ENCODE data around the gene KIAA0408. TPM values are rescaled to one million over a fixed set of nuclear protein-coding genes. Genes with fewer than 3 reads are reported as not detected.
A peak's percentile ranks its signal among the peaks of the same experiment; 100 is the strongest.

The KIAA0408 gene
- total and polyA plus RNA-seq, 7 donors: 0.46 to 103 (median 27.3) TPM

DNA sequence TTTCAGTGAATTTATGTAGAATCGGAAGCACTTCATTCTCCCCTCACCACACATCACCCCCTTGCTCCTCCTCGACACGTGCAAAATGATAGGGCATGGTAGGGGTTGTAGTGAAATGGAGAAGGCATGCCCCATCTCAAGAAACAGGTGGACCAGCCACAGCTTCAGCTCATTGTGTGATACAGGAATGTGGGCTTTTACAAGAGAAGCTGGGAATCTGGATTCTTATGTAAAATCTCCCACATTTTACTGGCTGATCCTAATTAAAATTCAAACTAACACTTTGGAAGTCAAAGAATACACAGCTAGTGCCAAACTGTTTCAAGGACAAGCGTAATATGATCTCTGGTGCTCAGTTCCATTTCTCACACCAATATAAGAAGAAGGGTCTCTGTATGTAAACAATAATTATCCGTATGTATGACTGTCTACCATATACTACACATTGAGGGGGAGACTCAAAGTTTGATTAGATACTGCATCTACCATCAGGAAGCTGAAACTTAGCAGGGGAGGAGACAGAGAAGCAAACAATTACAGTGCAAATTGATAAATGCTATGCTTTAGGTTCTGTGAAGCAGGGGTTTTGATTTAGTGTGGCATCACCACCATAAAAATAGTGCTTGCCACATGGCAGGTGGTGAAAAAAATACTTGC lies 24.3 kb upstream of the KIAA0408 start:
- DNase-seq: no peak
- H3K9me3 ChIP-seq: no peaks in the 10 kb centered on the region
- H3K36me3 ChIP-seq: no peaks in the 10 kb centered on the region
- TF ChIP-seq, protein P1, sequence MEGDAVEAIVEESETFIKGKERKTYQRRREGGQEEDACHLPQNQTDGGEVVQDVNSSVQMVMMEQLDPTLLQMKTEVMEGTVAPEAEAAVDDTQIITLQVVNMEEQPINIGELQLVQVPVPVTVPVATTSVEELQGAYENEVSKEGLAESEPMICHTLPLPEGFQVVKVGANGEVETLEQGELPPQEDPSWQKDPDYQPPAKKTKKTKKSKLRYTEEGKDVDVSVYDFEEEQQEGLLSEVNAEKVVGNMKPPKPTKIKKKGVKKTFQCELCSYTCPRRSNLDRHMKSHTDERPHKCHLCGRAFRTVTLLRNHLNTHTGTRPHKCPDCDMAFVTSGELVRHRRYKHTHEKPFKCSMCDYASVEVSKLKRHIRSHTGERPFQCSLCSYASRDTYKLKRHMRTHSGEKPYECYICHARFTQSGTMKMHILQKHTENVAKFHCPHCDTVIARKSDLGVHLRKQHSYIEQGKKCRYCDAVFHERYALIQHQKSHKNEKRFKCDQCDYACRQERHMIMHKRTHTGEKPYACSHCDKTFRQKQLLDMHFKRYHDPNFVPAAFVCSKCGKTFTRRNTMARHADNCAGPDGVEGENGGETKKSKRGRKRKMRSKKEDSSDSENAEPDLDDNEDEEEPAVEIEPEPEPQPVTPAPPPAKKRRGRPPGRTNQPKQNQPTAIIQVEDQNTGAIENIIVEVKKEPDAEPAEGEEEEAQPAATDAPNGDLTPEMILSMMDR (IDR thresholded peaks at IDR 0.05): no peak
- no peak for TF ChIP-seq POLR2A (IDR thresholded peaks at IDR 0.05)
- TF ChIP-seq EP300 (IDR thresholded peaks at IDR 0.05): no peak
- TF ChIP-seq POLR2AphosphoS5 (IDR thresholded peaks at IDR 0.05): no peak
- H3K27me3 ChIP-seq: no peaks in the 10 kb centered on the region
- intact Hi-C loops (cut with DNase I): no loop called here
- H3K4me3 ChIP-seq: peak overlapping the region in 1 of 4 donors; percentile 19
- H3K4me1 ChIP-seq: peaks cover 0 to 17% (median 10%) of the 10 kb centered on the region in 4 donors
- peak overlapping the region in 3 of 4 donors; percentile 8 to 30 (median 16) for H3K27ac ChIP-seq
- WGBS, 2 donors: 82 to 92% methylated on average over 5 of the region's 5 CpGs

DNA sequence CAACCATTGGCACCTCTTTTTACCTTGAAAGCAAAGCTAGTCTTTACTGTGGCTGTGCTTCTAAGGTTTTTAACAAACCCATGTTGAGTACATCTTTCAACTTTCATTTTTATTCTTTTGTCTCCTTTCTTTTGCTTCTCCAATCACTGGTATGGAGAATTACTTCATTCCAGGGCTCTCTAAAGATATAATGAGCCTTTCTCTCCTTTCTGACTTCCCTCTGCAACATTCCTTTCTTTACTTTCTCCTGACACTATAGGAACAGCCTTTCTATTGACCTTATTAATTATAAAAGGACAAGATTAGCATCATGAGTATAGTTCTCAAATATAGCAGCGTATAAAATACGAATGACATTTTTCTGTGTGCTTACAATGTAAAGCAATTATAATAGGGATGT lies 23.1 kb upstream of the KIAA0408 start:
- intact Hi-C loops (cut with DNase I): no loop called here
- H3K4me3 ChIP-seq: no peak overlapping the region
- peaks cover 0 to 17% (median 10%) of the 10 kb centered on the region in 4 donors for H3K4me1 ChIP-seq
- WGBS, 2 donors: 95 to 97% methylated on average over 2 of the region's 2 CpGs
- no peak overlapping the region for H3K27ac ChIP-seq
- H3K9me3 ChIP-seq: no peaks in the 10 kb centered on the region
- no peaks in the 10 kb centered on the region for H3K36me3 ChIP-seq
- TF ChIP-seq EP300 (IDR thresholded peaks at IDR 0.05) (no peak), POLR2A (IDR thresholded peaks at IDR 0.05) (no peak), POLR2AphosphoS5 (IDR thresholded peaks at IDR 0.05) (no peak)
- TF ChIP-seq, protein P1 (IDR thresholded peaks at IDR 0.05): no peak
- DNase-seq: no peak
- H3K27me3 ChIP-seq: no peaks in the 10 kb centered on the region

DNA sequence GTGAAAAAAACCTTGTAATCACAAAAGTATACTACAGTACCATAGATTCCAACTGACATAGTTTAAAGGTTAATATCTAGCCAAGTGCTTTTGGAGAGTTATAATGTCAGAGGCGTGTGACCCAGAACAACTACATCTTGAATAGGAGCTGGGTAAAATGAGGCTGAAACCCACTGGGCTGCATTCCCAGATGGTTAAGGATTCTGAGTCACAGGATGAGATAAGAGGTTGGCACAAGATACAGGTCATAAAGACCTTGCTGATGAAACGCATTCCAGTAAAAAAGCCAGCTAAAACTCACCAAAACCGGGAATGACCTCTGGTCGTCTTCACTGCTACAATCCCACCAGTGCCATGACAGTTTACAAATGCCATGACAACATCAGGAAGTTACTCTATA lies 22.4 kb upstream of the KIAA0408 start:
- DNase-seq: no peak
- Histone ChIP-seq H3K4me1 (peaks cover 0 to 17% (median 10%) of the 10 kb centered on the region in 4 donors), H3K36me3 (no peaks in the 10 kb centered on the region), H3K9me3 (no peaks in the 10 kb centered on the region), H3K4me3 (no peak overlapping the region), H3K27me3 (no peaks in the 10 kb centered on the region), H3K27ac (no peak overlapping the region)
- TF ChIP-seq POLR2A (IDR thresholded peaks at IDR 0.05) (no peak), EP300 (IDR thresholded peaks at IDR 0.05) (no peak), POLR2AphosphoS5 (IDR thresholded peaks at IDR 0.05) (no peak)
- TF ChIP-seq, protein P1 (IDR thresholded peaks at IDR 0.05): no peak
- intact Hi-C loops (cut with DNase I): no loop called here
- WGBS, 2 donors: 11 to 62% methylated on average over 4 of the region's 4 CpGs

DNA sequence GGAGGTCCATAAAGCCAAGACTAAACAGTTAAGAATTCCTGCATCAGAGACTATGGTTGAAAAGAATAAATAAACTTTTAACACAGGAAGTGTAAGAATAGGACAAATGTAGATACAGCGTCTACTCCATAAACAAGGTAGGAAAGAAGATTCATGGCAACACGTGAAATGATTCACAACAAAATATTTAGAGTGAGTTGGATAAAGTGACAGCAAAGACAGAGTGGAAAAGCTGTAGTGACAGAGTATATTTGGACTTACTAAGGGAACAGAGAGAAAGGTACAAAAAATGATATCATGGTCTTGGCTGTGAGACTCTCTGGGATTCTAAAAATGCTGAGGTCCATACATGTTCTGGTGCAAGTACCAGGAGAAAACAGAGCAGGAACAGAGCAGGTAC lies 21.9 kb upstream of the KIAA0408 start:
- H3K27me3 ChIP-seq: no peaks in the 10 kb centered on the region
- intact Hi-C loops (cut with DNase I): no loop called here
- peaks cover 0 to 17% (median 10%) of the 10 kb centered on the region in 4 donors for H3K4me1 ChIP-seq
- no peak overlapping the region for H3K27ac ChIP-seq
- no peak overlapping the region for H3K4me3 ChIP-seq
- no peak for DNase-seq
- TF ChIP-seq EP300 (IDR thresholded peaks at IDR 0.05): no peak
- no peak for TF ChIP-seq POLR2A (IDR thresholded peaks at IDR 0.05)
- no peak for TF ChIP-seq POLR2AphosphoS5 (IDR thresholded peaks at IDR 0.05)
- TF ChIP-seq, protein P1 (IDR thresholded peaks at IDR 0.05): no peak
- H3K36me3 ChIP-seq: no peaks in the 10 kb centered on the region
- WGBS, 2 donors: 77 to 89% methylated on average over 2 of the region's 2 CpGs
- no peaks in the 10 kb centered on the region for H3K9me3 ChIP-seq

DNA sequence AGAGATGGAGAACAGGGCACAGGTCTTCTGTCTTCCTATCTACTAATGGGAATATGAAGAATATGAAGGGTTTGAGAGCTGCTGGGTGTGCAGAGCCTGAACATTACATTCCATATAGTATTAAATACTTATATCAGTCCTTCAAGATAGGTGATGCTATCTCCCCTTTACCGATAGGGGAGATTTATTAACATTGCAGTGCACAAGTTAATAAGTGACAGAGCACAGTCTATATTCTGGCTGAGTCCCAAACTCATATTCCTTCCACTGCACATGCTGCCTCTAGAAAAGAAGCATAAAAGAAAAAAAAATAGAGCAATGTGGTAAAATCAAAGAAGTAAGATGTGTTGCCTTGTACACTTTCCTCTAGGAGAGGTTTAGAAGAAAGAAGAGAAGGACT lies 18.5 kb upstream of the KIAA0408 start:
- intact Hi-C loops (cut with DNase I): no loop called here
- DNase-seq: no peak
- Histone ChIP-seq H3K4me3 (no peak overlapping the region), H3K9me3 (no peaks in the 10 kb centered on the region), H3K36me3 (no peaks in the 10 kb centered on the region), H3K27ac (no peak overlapping the region), H3K4me1 (peaks cover 0 to 4% (median 0%) of the 10 kb centered on the region in 4 donors), H3K27me3 (no peaks in the 10 kb centered on the region)
- WGBS, 2 donors: 17 to 69% methylated on average over 1 of the region's 1 CpG
- TF ChIP-seq POLR2A (IDR thresholded peaks at IDR 0.05) (no peak), EP300 (IDR thresholded peaks at IDR 0.05) (no peak), POLR2AphosphoS5 (IDR thresholded peaks at IDR 0.05) (no peak)
- TF ChIP-seq, protein P1 (IDR thresholded peaks at IDR 0.05): no peak

Measured in sigmoid colon (tissue), 7 donors.